Measurements from ENCODE around the gene MTCL1. TPM values are rescaled to one million over a fixed set of nuclear protein-coding genes. Genes with fewer than 3 reads are reported as not detected.
A peak's percentile ranks its signal among the peaks of the same experiment; 100 is the strongest.

Gene MTCL1
- total RNA-seq, 4 donors from 2014 or later, result 12.3 to 35.9 (median 26.1) TPM

GRCh38 chr18:8806798-8807487 lies 101.6 kb downstream of the MTCL1 start:
- 85 to 89% methylated on average over 5 to 19 of the region's 19 CpGs for WGBS, 2 donors (ENCODE audit: low coverage in 1 of 2)
- no peak for DNase-seq
- no peaks in the 10 kb centered on the region for H3K4me1 ChIP-seq
- no peak overlapping the region for H3K4me3 ChIP-seq
- TF ChIP-seq POLR2AphosphoS5 (IDR thresholded peaks at IDR 0.05), result no peak
- TF ChIP-seq POLR2A (IDR thresholded peaks at IDR 0.05), result no peak
- TF ChIP-seq EP300 (IDR thresholded peaks at IDR 0.05; ENCODE audit: low read depth), result no peak
- TF ChIP-seq CTCF (IDR thresholded peaks at IDR 0.05), result no peak
- H3K36me3 ChIP-seq, result no peaks in the 10 kb centered on the region
- H3K27me3 ChIP-seq, result no peaks in the 10 kb centered on the region
- in situ Hi-C loops (cut with MboI; ENCODE audit: low pct_ligation_motif_present in 1 of 4, low pct_unique_long_range_greater_than_20kb in 1 of 4, low sequenced_read_pairs in 3 of 4), result no loop called here
- intact Hi-C loops (cut with DNase I; ENCODE audit: low total_unique reads), result loop anchor here (10.0 kb wide), 1 partner anchor 1082 kb away; no protein-coding TSS in a partner anchor
- H3K27ac ChIP-seq, result no peak overlapping the region
- H3K9me3 ChIP-seq, result no peaks in the 10 kb centered on the region

- intact Hi-C loops (cut with DNase I; ENCODE audit: low total_unique reads), result loop anchor here (10.0 kb wide), 1 partner anchor 1083 kb away; no protein-coding TSS in a partner anchor
- peak overlapping the region in 1 of 4 donors; percentile 39 for H3K27ac ChIP-seq
- no peak overlapping the region for H3K4me3 ChIP-seq
- no peaks in the 10 kb centered on the region for H3K9me3 ChIP-seq
- no peaks in the 10 kb centered on the region for H3K4me1 ChIP-seq
- TF ChIP-seq POLR2AphosphoS5 (IDR thresholded peaks at IDR 0.05) (no peak), CTCF (IDR thresholded peaks at IDR 0.05) (no peak), EP300 (IDR thresholded peaks at IDR 0.05; ENCODE audit: low read depth) (no peak), POLR2A (IDR thresholded peaks at IDR 0.05) (no peak)
- WGBS, 2 donors (ENCODE audit: low coverage in 1 of 2), result 55 to 80% methylated on average over 2 to 3 of the region's 3 CpGs
- DNase-seq, result no peak
- no peaks in the 10 kb centered on the region for H3K27me3 ChIP-seq
- no peaks in the 10 kb centered on the region for H3K36me3 ChIP-seq
- in situ Hi-C loops (cut with MboI; ENCODE audit: low pct_ligation_motif_present in 1 of 4, low pct_unique_long_range_greater_than_20kb in 1 of 4, low sequenced_read_pairs in 3 of 4), result no loop called here
Observed at GRCh38 chr18:8807488-8807805, 102.1 kb downstream of the MTCL1 start.

- peak overlapping the region in 2 of 4 donors; percentile 39 to 41 for H3K27ac ChIP-seq
- in situ Hi-C loops (cut with MboI; ENCODE audit: low pct_ligation_motif_present in 1 of 4, low pct_unique_long_range_greater_than_20kb in 1 of 4, low sequenced_read_pairs in 3 of 4), result no loop called here
- intact Hi-C loops (cut with DNase I; ENCODE audit: low total_unique reads), result loop anchor here (10.0 kb wide), 1 partner anchor 1083 kb away; no protein-coding TSS in a partner anchor
- WGBS, 2 donors (ENCODE audit: low coverage in 1 of 2), result 53 to 63% methylated on average over 2 to 6 of the region's 6 CpGs
- no peak overlapping the region for H3K4me3 ChIP-seq
- no peaks in the 10 kb centered on the region for H3K36me3 ChIP-seq
- no peaks in the 10 kb centered on the region for H3K27me3 ChIP-seq
- TF ChIP-seq POLR2AphosphoS5 (IDR thresholded peaks at IDR 0.05) (no peak), CTCF (IDR thresholded peaks at IDR 0.05) (no peak), EP300 (IDR thresholded peaks at IDR 0.05; ENCODE audit: low read depth) (no peak), POLR2A (IDR thresholded peaks at IDR 0.05) (no peak)
- H3K9me3 ChIP-seq, result no peaks in the 10 kb centered on the region
- DNase-seq, result no peak
- H3K4me1 ChIP-seq, result no peaks in the 10 kb centered on the region
Observed at GRCh38 chr18:8808001-8808400, 102.6 kb downstream of the MTCL1 start.

GRCh38 chr18:8809514-8809913 lies 104.2 kb downstream of the MTCL1 start:
- no peaks in the 10 kb centered on the region for H3K9me3 ChIP-seq
- in situ Hi-C loops (cut with MboI; ENCODE audit: low pct_ligation_motif_present in 1 of 4, low pct_unique_long_range_greater_than_20kb in 1 of 4, low sequenced_read_pairs in 3 of 4), result no loop called here
- DNase-seq, result no peak
- peaks cover 0 to 2% (median 0%) of the 10 kb centered on the region in 4 donors for H3K4me1 ChIP-seq
- intact Hi-C loops (cut with DNase I; ENCODE audit: low total_unique reads), result loop anchor here (10.0 kb wide), 1 partner anchor 1085 kb away; no protein-coding TSS in a partner anchor
- no peaks in the 10 kb centered on the region for H3K27me3 ChIP-seq
- peak overlapping the region in 1 of 4 donors; percentile 20 for H3K27ac ChIP-seq
- WGBS, 2 donors (ENCODE audit: low coverage in 1 of 2), result 92 to 93% methylated on average over 3 to 13 of the region's 13 CpGs
- H3K4me3 ChIP-seq, result no peak overlapping the region
- no peak for TF ChIP-seq POLR2AphosphoS5 (IDR thresholded peaks at IDR 0.05)
- TF ChIP-seq EP300 (IDR thresholded peaks at IDR 0.05; ENCODE audit: low read depth), result no peak
- TF ChIP-seq POLR2A (IDR thresholded peaks at IDR 0.05), result no peak
- no peak for TF ChIP-seq CTCF (IDR thresholded peaks at IDR 0.05)
- no peaks in the 10 kb centered on the region for H3K36me3 ChIP-seq
